ENCODE measurements around the gene ZNF418.
"Not testable (repeated sequence)": the region's sequence is repeated elsewhere in the genome, so short reads cannot be mapped to it uniquely, and the experiment has no call there.

The ZNF418 gene

DNA sequence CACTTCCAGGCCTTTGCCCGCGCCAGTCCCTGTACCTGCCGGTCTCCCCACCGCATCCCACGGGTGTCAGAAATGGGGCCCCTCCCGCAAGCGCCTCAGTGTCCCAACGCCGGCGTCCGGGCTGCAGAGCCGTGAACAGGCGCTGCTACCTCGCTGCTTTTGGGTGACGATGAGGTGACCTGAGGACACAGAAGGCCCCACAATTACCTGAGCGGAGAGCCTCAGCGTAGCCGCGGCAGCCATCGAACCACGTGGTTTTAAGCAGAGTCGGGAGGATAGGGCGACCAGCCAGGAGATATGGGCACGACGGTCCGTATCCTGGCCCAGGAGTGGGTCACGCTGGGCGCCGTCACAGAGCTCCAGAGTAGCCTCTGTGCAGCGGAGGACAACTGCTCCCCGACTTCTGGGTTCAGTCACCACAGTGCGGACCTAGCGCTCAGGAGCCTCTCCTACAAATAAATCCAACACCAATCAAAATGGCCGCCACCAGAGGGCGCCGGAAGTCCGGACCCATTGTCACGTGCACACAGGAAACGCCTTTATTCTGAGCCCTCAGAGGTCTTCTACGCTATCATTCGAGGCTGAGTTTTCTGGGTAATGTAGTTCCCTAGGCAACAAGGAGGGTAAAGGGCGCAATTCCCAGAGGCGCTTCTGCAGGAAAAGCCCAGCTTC, 46.5 kb downstream of the ZNF418 start, which contains the start of gene ZNF814:
TSS of gene ZNF814 (minus strand) at position 478 of the 672 bp plus-strand sequence. CDS start at position 243, 235 bp downstream.
- H3K27me3 ChIP-seq (ENCODE audit: control insufficient read depth, insufficient read depth, low read length), result no peaks in the 10 kb centered on the region
- H3K4me1 ChIP-seq (ENCODE audit: control insufficient read depth, insufficient read depth, low read length), result peaks cover 18% of the 10 kb centered on the region
- peaks cover 28% of the 10 kb centered on the region for H3K36me3 ChIP-seq (ENCODE audit: control insufficient read depth, insufficient read depth, low read length)
- H3K27ac ChIP-seq (ENCODE audit: low read depth, low read length), result peak within 1 kb of the TSS; percentile 96
- no peaks in the 10 kb centered on the region for H3K9me3 ChIP-seq (ENCODE audit: control insufficient read depth, insufficient read depth, low read length)
- peak within 1 kb of the TSS; percentile 99 for H3K4me3 ChIP-seq (ENCODE audit: low read depth, low read length)
- peak within 1 kb of the TSS; percentile 99 for H3K9ac ChIP-seq (ENCODE audit: low read depth, low read length)

DNA sequence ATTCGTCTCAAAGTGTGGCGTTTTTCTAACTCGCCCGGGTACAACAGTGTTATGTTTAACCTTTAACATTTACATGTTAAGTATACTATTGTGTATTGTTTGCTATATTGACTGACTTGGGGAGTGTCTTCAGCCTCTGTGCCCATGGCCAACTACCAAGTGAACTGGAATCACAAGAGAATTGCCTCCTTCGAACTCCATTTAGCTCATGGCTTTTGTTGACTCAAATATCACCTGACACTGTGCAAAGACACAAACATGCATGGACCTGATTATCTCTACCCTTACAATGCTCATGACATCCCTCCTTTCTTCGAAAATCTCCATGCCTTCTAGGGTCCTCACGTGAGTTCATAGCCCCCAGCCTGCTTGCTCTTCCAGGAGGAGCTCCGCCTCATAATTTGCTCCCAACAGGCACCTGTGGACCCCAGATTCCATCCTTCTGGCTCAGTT, 47.1 kb downstream of the ZNF418 start:
- Histone ChIP-seq H3K27me3 (ENCODE audit: control insufficient read depth, insufficient read depth, low read length) (no peaks in the 10 kb centered on the region), H3K27ac (ENCODE audit: low read depth, low read length) (peak overlapping the region; percentile 96), H3K36me3 (ENCODE audit: control insufficient read depth, insufficient read depth, low read length) (peaks cover 31% of the 10 kb centered on the region), H3K9ac (ENCODE audit: low read depth, low read length) (peak overlapping the region; percentile 99), H3K9me3 (ENCODE audit: control insufficient read depth, insufficient read depth, low read length) (no peaks in the 10 kb centered on the region), H3K4me3 (ENCODE audit: low read depth, low read length) (peak overlapping the region; percentile 99), H3K4me1 (ENCODE audit: control insufficient read depth, insufficient read depth, low read length) (peaks cover 18% of the 10 kb centered on the region)

DNA sequence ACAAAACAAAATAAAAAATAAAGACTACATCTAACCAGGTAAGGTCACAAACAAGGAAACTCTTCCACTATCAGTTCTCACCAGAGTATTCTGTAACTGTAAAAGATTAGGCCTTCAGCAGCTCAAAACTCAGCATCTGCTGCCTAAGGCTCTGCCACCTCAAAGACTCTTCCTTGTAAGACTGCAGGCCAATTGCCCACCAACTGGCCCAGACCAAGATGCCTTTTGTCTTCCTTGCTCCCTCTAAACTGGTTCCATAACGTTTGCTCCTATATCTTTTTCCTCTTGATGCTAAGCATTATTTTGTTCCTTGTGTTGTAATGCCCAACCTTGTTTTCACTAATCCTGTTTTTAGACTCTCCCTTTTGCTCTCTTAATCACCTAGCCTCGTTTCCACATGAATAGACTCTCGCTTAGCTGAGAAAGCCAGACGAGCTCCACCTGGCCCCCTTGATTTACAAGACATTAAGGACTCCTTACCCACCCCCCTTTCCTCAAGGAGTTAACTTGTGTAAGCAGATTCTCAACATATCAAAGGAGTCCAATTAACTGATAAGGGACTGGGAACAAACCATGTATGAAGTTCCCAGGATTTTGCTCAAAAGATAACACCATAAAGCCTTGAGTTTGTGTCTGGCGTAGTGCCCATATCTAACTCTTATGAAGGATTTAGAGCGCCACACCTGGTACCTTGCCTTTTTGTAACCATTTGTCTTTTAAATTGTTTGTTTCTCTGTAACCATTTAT, 47.8 kb downstream of the ZNF418 start:
- Histone ChIP-seq H3K27me3 (ENCODE audit: control insufficient read depth, insufficient read depth, low read length) (no peaks in the 10 kb centered on the region), H3K9ac (ENCODE audit: low read depth, low read length) (peak overlapping the region; percentile 99), H3K4me1 (ENCODE audit: control insufficient read depth, insufficient read depth, low read length) (peaks cover 18% of the 10 kb centered on the region), H3K4me3 (ENCODE audit: low read depth, low read length) (peak overlapping the region; percentile 99), H3K36me3 (ENCODE audit: control insufficient read depth, insufficient read depth, low read length) (peaks cover 35% of the 10 kb centered on the region), H3K9me3 (ENCODE audit: control insufficient read depth, insufficient read depth, low read length) (no peaks in the 10 kb centered on the region), H3K27ac (ENCODE audit: low read depth, low read length) (peak overlapping the region; percentile 96)

DNA sequence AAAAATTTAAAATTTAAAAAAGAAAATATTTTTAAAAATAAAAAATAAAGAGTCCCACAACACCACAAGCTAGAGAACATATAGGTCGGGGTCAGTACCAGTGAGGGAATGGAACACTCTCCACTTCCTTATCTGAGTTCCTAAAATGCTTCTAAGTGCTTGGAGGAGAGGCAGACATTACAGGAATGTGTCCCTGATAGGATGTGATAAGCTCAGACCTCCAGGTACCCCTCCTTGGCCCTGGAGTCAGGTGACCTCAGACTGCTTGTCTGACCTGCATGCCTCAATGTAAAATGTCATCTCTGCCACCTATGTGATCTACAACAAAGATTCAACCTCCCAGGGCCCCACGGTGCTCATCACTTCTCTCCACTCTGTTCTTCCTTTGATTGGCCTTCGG, 49.2 kb downstream of the ZNF418 start:
- Histone ChIP-seq H3K4me1 (ENCODE audit: control insufficient read depth, insufficient read depth, low read length) (peaks cover 18% of the 10 kb centered on the region), H3K9me3 (ENCODE audit: control insufficient read depth, insufficient read depth, low read length) (no peaks in the 10 kb centered on the region), H3K27me3 (ENCODE audit: control insufficient read depth, insufficient read depth, low read length) (no peaks in the 10 kb centered on the region), H3K4me3 (ENCODE audit: low read depth, low read length) (peak overlapping the region; percentile 99), H3K36me3 (ENCODE audit: control insufficient read depth, insufficient read depth, low read length) (peaks cover 35% of the 10 kb centered on the region), H3K9ac (ENCODE audit: low read depth, low read length) (no peak overlapping the region), H3K27ac (ENCODE audit: low read depth, low read length) (peak overlapping the region; percentile 96)

DNA sequence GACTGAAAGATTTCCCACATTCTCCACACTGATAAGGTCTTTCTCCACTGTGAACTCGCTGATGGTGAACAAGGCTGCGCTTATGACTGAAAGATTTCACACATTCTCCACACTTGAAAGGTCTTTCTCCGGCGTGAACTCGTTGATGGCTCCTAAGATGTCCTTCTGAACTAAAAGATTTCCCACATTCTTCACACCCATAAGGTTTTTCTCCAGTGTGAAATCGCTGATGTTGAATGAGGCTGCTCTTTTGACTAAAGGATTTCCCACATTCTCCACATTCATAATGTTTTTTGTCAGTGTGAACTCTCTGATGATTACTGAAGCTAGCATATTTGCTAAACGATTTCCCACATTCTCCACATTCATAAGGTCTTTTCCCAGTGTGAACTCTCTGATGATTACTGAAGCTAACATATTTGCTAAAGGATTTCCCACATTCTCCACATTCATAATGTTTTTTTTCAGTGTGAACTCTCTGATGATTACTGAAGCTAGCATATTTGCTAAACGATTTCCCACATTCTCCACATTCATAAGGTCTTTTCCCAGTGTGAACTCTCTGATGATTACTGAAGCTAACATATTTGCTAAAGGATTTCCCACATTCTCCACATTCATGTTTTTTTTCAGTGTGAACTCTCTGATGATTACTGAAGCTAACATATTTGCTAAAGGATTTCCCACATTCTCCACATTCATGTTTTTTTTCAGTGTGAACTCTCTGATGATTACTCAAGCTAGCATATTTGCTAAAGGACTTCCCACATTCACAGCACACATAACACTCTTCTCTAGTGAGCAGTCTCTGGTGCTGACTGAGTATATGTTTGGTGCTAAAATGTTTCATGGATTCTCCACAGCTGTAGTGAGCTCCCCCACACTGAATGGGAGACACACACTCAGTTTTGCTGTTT, 61.1 kb downstream of the ZNF418 start:
- H3K4me1 ChIP-seq (ENCODE audit: control insufficient read depth, insufficient read depth, low read length); H3K27me3 ChIP-seq (ENCODE audit: control insufficient read depth, insufficient read depth, low read length); H3K9ac ChIP-seq (ENCODE audit: low read depth, low read length); H3K4me3 ChIP-seq (ENCODE audit: low read depth, low read length): not testable (repeated sequence)
- Histone ChIP-seq H3K36me3 (ENCODE audit: control insufficient read depth, insufficient read depth, low read length) (peaks cover 88% of the 10 kb centered on the region), H3K9me3 (ENCODE audit: control insufficient read depth, insufficient read depth, low read length) (peaks cover 52% of the 10 kb centered on the region), H3K27ac (ENCODE audit: low read depth, low read length) (peak overlapping the region; percentile 12)

DNA sequence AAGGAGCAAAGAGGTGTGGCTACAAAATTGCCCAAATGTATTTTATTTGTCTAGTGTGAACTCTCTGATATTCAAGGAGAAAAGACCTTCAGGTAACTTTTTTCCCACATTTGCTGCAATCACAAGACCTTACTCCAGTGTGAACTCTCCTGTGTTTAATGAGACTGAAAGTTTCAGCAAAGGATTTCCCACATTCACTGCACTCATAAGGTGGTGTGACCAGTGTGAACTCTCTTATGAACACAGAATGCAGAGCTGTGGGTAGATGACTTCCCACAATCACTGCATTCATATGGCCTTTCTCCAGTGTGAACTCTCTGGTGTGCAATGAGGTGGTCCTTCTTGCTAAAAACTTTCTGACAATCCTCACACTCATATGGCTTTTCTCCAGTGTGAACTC, 62.8 kb downstream of the ZNF418 start:
- Histone ChIP-seq H3K27ac (ENCODE audit: low read depth, low read length) (no peak overlapping the region), H3K4me3 (ENCODE audit: low read depth, low read length) (no peak overlapping the region), H3K9ac (ENCODE audit: low read depth, low read length) (no peak overlapping the region), H3K27me3 (ENCODE audit: control insufficient read depth, insufficient read depth, low read length) (no peaks in the 10 kb centered on the region), H3K4me1 (ENCODE audit: control insufficient read depth, insufficient read depth, low read length) (no peaks in the 10 kb centered on the region), H3K36me3 (ENCODE audit: control insufficient read depth, insufficient read depth, low read length) (peaks cover 86% of the 10 kb centered on the region), H3K9me3 (ENCODE audit: control insufficient read depth, insufficient read depth, low read length) (peaks cover 49% of the 10 kb centered on the region)
